ENCODE measurements around the gene SPPL2B.

Gene SPPL2B

GRCh38 chr19:2332341-2333026 is 4.0 kb downstream of the SPPL2B start:
- TF ChIP-seq, protein P1, sequence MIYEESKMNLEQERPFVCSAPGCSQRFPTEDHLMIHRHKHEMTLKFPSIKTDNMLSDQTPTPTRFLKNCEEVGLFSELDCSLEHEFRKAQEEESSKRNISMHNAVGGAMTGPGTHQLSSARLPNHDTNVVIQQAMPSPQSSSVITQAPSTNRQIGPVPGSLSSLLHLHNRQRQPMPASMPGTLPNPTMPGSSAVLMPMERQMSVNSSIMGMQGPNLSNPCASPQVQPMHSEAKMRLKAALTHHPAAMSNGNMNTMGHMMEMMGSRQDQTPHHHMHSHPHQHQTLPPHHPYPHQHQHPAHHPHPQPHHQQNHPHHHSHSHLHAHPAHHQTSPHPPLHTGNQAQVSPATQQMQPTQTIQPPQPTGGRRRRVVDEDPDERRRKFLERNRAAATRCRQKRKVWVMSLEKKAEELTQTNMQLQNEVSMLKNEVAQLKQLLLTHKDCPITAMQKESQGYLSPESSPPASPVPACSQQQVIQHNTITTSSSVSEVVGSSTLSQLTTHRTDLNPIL (CRISPR knock-in tag; IDR thresholded peaks at IDR 0.05; ENCODE audit: low read depth) = no peak
- TF ChIP-seq CSDC2 (CRISPR knock-in tag; IDR thresholded peaks at IDR 0.05) (no peak), ZNF8 (CRISPR knock-in tag; IDR thresholded peaks at IDR 0.05) (no peak), ZFP3 (CRISPR knock-in tag; IDR thresholded peaks at IDR 0.05) (no peak), RARB (CRISPR knock-in tag; IDR thresholded peaks at IDR 0.05) (no peak), PPARA (CRISPR knock-in tag; IDR thresholded peaks at IDR 0.05; ENCODE audit: borderline replicate concordance) (no peak), ISL1 (CRISPR knock-in tag; IDR thresholded peaks at IDR 0.05) (no peak), ZFP30 (CRISPR knock-in tag; IDR thresholded peaks at IDR 0.05) (no peak), ARNTL (CRISPR knock-in tag; IDR thresholded peaks at IDR 0.05; ENCODE audit: borderline replicate concordance, low read depth) (no peak), SNAI2 (CRISPR knock-in tag; IDR thresholded peaks at IDR 0.05) (no peak)
- TF ChIP-seq, protein P2, sequence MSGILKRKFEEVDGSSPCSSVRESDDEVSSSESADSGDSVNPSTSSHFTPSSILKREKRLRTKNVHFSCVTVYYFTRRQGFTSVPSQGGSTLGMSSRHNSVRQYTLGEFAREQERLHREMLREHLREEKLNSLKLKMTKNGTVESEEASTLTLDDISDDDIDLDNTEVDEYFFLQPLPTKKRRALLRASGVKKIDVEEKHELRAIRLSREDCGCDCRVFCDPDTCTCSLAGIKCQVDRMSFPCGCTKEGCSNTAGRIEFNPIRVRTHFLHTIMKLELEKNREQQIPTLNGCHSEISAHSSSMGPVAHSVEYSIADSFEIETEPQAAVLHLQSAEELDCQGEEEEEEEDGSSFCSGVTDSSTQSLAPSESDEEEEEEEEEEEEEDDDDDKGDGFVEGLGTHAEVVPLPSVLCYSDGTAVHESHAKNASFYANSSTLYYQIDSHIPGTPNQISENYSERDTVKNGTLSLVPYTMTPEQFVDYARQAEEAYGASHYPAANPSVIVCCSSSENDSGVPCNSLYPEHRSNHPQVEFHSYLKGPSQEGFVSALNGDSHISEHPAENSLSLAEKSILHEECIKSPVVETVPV (CRISPR knock-in tag; IDR thresholded peaks at IDR 0.05) = no peak
- no peak for ATAC-seq

- TF ChIP-seq BACH2 (CRISPR knock-in tag; IDR thresholded peaks at IDR 0.05; ENCODE audit: borderline replicate concordance) (no peak), ESRRG (CRISPR knock-in tag; IDR thresholded peaks at IDR 0.05) (no peak), ZNF70 (CRISPR knock-in tag; IDR thresholded peaks at IDR 0.05) (no peak), TOX (CRISPR knock-in tag; IDR thresholded peaks at IDR 0.05; ENCODE audit: borderline replicate concordance) (no peak), ZFP3 (CRISPR knock-in tag; IDR thresholded peaks at IDR 0.05) (no peak), TSHZ2 (CRISPR knock-in tag; IDR thresholded peaks at IDR 0.05) (no peak)
- TF ChIP-seq, protein P3, sequence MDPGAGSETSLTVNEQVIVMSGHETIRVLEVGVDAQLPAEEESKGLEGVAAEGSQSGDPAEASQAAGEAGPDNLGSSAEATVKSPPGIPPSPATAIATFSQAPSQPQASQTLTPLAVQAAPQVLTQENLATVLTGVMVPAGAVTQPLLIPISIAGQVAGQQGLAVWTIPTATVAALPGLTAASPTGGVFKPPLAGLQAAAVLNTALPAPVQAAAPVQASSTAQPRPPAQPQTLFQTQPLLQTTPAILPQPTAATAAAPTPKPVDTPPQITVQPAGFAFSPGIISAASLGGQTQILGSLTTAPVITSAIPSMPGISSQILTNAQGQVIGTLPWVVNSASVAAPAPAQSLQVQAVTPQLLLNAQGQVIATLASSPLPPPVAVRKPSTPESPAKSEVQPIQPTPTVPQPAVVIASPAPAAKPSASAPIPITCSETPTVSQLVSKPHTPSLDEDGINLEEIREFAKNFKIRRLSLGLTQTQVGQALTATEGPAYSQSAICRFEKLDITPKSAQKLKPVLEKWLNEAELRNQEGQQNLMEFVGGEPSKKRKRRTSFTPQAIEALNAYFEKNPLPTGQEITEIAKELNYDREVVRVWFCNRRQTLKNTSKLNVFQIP (CRISPR knock-in tag; IDR thresholded peaks at IDR 0.05; ENCODE audit: borderline replicate concordance, low read depth) = no peak
Measured at GRCh38 chr19:2333027-2333806, 4.7 kb downstream of the SPPL2B start.

DNA sequence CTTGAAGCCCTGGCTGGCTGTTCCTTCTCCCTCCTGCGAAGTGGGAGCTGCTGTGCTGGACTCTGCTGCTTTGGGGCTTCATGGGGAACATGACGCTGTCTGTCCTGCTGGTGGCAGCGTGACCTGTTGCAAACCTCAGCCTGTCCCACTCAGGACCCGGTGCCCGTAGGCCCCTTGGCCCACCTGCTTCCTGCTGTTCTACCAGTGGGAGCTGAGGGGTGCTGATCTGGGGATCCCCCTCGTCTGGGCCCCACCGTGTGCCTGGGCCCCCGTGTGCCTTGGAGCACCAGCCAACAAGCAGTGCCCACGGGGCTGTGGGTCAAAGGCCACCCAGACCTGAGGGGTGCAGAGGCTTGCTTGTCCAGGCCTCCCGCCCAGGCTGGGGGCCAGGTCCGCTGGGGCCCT is 5.3 kb downstream of the SPPL2B start:
- no peak for ATAC-seq
- TF ChIP-seq TOX (CRISPR knock-in tag; IDR thresholded peaks at IDR 0.05; ENCODE audit: borderline replicate concordance) (no peak), TCF4 (CRISPR knock-in tag; IDR thresholded peaks at IDR 0.05; ENCODE audit: borderline replicate concordance) (no peak)

More at GRCh38 chr19:2333027-2333806, 4.7 kb downstream of the SPPL2B start:
- ATAC-seq = no peak

- ATAC-seq = no peak
Measured at GRCh38 chr19:2334426-2334825, 5.9 kb downstream of the SPPL2B start.

More at GRCh38 chr19:2334426-2334825, 5.9 kb downstream of the SPPL2B start:
- TF ChIP-seq TSHZ2 (CRISPR knock-in tag; IDR thresholded peaks at IDR 0.05) (no peak), ZNF8 (CRISPR knock-in tag; IDR thresholded peaks at IDR 0.05) (no peak), ESRRG (CRISPR knock-in tag; IDR thresholded peaks at IDR 0.05) (no peak), PPARA (CRISPR knock-in tag; IDR thresholded peaks at IDR 0.05; ENCODE audit: borderline replicate concordance) (no peak), ZFP30 (CRISPR knock-in tag; IDR thresholded peaks at IDR 0.05) (no peak), ZFP3 (CRISPR knock-in tag; IDR thresholded peaks at IDR 0.05) (no peak), TCF4 (CRISPR knock-in tag; IDR thresholded peaks at IDR 0.05; ENCODE audit: borderline replicate concordance) (no peak), ZC3H10 (CRISPR knock-in tag; IDR thresholded peaks at IDR 0.05) (no peak), SNAI2 (CRISPR knock-in tag; IDR thresholded peaks at IDR 0.05) (no peak)
- TF ChIP-seq, protein P2 (CRISPR knock-in tag; IDR thresholded peaks at IDR 0.05) = no peak

All from SK-N-SH treated with all-trans-retinoic acid at 6 μM for 48 hours (cell line).